ACHN (cell line): ENCODE results near the gene MXRA7.

Source experiments
- DNase-seq: peaks from one replicate; pipeline ENCODE4 v3.0.0-alpha.2; 2015
- in situ Hi-C: cut with HindIII; loops from 2 replicates; pipeline ENCODE4 v1.10.0; 2017; ENCODE audit warnings: low sequenced_read_pairs, low pct_ligation_motif_present, low pct_unique_long_range_greater_than_20kb

The MXRA7 gene

DNA sequence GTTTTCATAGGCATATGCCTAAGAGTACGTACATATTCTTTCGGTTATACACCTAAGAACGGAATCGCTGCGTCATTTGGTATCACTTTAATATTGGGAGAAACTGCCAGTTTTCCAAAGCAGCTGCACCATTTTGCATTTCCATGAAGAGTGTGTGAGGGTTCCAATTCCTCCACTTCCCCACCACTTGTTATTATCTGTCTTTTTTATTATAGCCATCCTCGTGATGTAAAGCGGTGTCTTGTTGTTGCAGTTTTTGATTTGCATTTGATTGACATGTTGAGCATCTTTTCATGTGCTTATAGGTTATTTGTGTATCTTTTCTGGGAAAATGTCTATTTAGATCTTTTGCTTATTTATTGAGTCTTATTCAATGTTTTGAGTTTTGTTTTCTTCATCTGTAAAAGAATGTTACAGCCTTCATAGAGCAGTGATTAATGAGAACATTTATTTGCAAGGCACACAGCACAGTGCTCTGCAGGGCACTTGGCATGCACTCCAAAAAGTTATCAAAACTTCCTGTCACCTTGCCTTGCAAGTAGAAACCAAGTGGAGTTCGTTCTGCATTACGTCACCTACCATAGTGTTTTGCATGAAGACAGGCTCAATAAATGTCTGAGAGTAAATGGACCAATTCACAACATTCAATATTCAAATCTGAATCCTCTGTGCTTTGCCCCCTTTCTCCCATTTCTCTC, 40.6 kb downstream of the MXRA7 start:
- in situ Hi-C loops, result no loop called here
- DNase-seq, result no peak

DNA sequence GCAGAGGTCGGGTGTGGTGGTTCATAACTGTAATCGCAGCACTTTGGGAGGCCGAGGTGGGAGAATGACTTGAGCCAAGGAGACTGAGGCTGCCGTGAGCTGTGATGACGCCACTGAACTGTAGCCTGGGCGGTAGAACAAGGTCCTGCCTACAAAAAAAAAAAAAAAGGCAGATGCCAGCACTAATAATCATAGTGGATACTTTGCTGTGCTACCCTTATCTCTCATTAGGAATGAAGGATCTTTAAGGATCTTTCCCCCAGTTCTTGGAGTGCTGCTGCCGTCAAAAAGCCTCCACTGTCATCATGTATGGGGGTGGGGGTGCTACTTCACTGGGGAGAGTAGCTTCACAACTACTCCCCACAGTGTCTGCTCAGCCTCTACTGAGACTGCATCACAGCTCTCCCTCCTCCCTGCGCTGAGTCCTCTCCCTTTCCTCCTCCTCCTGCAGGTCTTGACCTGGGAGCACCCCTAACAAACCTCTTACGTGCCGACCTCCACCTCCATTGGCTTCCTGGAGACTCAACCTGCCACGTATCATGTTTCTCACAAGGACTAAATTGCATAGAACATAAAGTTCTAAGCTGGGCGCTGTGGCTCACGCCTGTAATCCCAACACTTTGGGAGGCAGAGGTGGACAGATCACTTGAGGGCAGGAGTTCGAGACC, 42.8 kb downstream of the MXRA7 start:
- DNase-seq, result no peak
- in situ Hi-C loops, result no loop called here

DNA sequence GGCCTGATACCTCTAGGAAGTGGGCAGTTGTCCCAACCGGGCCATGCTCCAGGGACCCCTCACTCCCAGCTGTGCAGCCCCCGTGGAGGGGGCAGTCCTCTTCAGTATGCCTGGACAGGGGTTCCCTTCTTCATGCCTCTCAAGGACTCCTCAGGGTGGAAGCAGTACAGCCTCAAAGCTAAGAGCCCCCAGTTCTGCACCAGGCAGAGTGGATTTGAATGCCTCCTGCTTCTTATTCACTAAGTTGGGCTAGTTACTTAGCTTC, 43.3 kb downstream of the MXRA7 start:
- DNase-seq, result no peak
- in situ Hi-C loops, result no loop called here

DNA sequence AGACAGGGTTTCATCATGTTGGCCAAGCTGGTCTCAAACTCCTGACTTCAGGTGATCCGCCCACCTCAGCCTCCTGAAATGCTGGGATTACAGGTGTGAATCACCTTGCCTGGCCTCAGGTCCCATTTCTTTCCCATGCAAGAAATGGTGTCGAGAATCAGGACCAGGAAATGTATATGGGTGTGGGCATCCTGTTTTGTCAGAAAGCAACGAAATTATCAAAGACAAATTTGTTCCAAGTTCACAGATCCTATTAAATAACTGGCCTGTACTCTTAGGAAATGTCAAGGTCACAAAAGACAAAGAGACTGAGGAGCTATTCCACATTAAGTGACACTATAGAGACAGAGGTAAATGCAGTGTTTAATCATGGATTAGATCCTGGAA, 50.1 kb downstream of the MXRA7 start:
- in situ Hi-C loops, result no loop called here
- DNase-seq, result no peak

DNA sequence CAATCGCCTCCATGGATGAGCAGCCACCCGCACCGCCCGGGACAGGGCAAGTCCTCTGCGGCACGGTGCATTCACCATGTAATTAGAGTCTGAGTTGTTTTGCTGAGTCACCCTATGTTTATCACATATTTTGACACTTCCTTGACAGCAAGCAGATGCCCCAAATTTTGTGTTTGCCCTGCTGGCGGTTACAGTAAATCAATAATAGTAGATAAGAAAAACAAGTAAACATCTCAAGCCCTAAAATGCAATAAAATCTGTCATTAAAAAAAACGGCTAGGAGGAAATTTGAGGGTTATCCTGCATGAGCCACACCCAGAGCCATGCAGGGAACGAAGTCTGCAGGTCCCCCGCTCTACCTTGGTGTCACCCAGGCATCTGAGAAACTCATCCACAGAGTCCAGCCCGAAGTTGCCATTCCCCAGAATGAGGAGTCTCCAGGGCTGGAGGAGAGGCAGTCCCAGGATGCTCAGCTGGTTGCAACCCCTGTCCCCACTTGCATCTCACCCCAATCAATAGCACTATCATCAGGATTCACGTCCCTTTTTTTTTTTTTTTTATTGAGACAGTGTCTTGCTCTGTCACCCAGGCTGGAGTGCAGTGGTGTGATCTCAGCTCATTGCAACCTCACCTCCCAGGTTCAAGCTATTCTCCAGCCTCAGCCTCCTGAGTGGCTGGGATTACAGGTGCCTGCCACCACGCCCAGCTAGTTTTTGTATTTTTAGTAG, 50.7 kb downstream of the MXRA7 start:
- in situ Hi-C loops, result no loop called here
- DNase-seq, result peak; percentile 64

DNA sequence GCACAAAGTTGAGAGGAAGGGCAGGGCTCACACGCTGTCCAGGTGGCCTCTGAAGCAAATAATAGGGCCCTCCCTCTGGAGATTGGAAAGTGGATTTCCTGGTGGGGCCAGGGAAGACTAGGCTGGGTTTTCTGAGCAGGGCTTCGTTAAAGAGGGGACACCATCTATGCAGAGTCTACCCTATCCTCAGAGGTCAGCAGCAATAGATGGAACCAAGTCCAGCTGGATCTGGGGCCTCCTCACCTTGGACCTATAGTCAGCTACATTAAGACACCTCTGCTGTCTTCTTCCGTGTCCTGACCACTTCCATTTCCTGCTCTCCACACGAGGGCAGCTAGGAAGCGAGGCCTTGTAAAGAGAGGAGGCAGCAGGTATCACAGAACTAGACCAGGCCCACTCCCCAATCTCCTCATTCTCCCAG, 52.5 kb downstream of the MXRA7 start:
- in situ Hi-C loops, result no loop called here
- DNase-seq, result no peak

DNA sequence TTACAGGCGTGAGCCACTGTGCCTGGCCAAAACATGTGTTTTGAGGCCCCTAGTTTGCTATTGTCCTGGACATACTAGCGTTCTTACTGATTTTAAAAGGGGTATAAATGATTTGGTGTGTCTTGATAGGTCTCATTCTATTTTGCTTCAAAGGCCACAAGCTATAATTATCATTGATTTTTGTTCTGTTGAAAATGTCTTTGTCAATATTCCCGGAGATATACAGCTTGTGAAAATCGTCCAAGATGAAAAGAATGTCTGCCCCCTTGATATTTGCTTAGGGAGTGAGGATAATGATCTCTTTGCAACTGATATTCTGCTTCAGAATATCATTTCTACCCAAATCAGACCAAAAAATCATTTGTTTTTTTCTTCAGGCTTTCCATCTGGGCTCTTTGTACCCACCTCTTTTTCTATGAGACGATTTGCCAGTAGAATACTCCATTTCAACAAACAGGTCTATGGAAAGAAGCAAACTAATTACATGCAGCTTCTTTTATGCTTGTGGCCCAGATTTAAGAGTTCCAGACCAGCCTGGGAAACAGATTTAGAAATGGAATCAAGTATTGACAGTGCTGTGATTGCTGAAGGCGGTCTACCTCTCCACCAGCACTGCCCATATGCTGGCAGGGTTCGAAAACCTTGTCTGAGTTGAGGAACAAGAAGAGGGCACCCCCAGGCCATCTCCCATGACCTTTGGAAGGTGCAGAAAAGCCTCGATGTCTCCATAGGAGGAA, 53.1 kb downstream of the MXRA7 start:
- DNase-seq, result no peak
- in situ Hi-C loops, result no loop called here

DNA sequence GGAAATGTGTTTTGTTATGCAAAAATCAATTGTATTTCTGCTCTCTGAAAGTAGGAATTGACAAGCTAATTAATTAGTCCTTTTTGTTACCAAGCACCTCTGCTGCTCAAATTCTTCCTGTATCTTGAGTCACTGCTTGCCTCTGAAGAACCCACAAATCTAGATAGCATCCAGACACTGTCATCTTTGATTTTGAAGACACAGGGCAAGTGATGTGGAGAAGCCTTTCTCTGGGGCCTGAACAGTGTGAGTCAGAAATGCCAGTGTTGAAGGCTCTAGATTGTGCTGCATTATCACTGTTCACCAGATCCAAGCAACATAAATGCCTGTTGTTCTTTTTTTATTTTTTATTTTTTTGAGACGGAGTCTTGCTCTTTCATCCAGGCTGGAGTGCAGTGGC, 56.4 kb downstream of the MXRA7 start:
- no peak for DNase-seq
- in situ Hi-C loops, result no loop called here

DNA sequence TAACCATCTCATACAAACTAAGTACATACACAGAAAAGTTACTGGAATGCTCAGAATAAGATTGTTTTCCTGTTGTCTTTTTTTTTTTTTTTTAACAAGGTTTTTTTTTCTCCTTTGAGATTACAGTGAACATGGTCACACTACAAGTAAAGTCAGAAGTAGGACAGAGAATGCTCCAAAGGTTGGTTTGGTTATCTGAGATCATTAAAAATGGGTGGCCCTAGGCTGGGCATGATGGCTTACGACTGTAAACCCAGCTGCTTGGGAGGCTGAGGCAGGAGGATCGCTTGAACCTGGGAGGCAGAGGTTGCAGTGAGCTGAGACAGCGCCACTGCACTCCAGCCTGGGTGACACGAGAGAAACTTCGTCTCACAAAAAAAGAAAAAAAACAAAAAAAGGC, 60.3 kb downstream of the MXRA7 start:
- no peak for DNase-seq
- in situ Hi-C loops, result no loop called here

DNA sequence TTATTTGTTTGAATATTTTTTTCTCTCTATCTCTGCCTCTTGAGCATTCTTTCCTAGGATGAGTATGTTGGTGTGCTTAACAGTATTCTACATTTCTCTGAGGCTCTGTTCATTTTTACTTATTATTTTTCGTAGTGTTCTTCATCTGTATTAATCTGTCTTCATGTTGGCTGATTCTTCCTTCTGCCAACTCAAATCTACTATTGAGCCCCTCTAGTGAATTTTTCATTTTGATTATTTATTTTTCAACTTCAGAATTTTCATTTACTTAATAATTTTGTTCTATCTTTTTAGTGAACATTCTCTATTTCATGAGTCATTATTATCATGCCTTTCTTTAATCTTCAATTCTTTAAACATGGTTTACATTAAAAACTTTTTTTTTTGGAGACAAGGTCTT, 64.1 kb downstream of the MXRA7 start:
- no peak for DNase-seq
- in situ Hi-C loops, result loop anchor here (10.0 kb wide), 1 partner anchor 72 kb away; no protein-coding TSS in a partner anchor

DNA sequence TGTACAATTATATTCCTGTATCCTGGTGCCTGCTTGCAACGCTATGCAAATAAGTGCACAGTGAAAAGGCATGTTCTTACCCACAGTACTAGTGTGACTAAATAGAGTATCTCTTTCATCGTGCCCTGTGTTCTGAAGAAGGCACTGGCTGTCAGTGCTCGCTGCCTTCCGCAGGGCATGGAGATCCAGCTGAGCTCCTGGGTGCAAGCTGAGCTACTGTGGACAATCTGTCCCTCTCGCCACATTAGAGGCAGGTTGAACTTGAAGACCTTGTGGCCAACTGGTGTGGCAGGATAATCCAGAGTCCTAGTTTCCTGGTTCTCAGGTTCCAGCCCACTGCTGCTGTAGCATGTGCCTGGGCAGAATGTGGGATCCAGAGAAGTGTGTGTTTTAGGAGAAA, 65.3 kb downstream of the MXRA7 start:
- no peak for DNase-seq
- in situ Hi-C loops, result loop anchor here (10.0 kb wide), 1 partner anchor 71 kb away; no protein-coding TSS in a partner anchor

DNA sequence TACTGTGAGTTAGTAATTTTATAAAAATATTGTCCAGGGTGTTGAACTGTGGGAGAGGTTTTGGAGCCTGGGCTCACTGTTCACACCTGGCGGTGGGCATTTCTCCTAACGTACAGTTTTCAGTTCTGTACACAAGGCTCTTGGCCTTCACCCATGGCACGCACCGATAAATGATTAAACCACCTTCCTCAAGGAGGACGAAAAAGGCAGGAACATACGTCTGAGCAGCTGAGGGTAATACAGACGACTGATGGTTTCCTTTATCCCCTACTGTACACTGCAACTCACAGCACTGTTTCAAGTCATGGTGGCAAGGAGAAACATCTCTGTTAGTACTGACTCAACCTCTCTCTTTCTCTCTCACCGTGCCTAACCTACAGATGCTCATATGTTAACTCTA, 65.8 kb downstream of the MXRA7 start:
- peak; percentile 39 for DNase-seq
- in situ Hi-C loops, result loop anchor here (10.0 kb wide), 1 partner anchor 70 kb away; no protein-coding TSS in a partner anchor

DNA sequence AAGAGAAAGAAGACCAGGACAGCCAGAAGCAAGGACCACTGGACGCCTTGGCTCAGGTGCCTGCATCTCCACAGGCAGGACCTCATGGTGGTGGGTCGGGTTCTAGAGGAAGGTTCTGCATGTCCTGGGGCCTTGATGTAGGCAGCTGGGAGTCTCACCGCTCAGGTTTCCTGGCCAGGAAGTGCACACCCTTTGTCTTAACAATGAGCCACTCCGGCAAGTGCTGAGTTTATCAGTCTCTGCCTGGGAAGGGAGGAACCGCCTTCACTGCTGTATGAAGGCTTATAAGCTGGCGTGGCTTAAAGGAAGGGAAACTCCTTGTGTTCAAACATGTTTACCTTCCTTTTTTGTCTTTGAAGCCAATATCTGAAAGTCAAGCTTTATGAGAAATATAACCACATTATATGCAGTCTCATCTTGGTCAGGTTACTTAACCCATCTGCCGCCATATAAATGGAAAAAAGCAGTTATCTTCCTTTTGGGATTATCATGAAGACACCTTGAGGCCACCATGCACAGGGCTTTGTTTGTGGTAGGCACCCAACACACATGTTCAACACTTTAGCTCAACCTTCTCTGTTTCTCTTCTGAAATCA, 67.1 kb downstream of the MXRA7 start, which contains the start of gene ST6GALNAC1:
Gene ST6GALNAC1, minus strand, starts transcription at position 205 of the 596 bp plus-strand sequence. Its CDS starts 119 bp downstream, at position 86.
- DNase-seq, result no peak
- in situ Hi-C loops, result loop anchor here (10.0 kb wide), 1 partner anchor 69 kb away; no protein-coding TSS in a partner anchor

DNA sequence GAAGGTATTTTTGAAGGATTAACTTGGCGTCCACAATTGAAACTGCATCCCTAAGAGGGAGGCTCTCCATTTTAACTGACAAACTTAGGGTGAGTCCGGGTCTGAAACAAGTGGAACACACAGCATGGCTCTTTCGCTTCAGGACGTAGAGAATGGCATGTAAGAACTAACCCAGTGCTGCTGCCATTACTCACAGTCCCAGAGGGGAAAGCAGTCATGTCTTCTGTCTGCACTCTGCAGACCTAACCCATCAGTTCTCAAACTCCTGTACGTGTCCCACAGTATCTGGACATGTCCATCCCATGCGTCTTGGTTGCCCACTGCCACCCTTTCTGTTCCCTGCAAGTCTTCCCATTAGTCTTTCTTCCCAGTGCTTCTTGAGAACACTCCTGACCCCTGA, 67.8 kb downstream of the MXRA7 start:
- in situ Hi-C loops, result loop anchor here (10.0 kb wide), 1 partner anchor 68 kb away; no protein-coding TSS in a partner anchor
- DNase-seq, result no peak

DNA sequence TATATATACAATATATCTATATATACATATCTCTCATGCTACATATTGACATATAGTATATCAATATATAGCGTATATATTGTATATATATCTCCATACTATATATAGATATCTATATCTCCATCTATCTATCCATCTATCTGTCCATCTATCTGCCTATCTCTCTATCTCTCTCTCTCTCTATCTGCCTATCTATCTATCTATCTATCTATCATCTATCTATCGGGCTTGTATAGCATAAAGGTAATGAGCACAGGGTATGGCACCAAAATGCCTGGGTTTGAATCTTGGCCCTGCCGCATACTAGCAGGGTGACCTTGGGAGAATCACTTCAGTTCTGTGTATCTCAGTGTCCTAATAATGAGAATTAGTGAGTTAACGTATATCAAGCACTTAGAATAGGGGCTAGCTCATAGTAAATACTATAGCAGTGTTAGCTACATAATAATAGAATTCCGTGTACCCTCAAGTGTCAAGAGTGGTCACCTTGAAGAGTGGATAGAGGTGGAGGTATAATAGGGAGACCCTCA, 68.7 kb downstream of the MXRA7 start:
- in situ Hi-C loops, result loop anchor here (10.0 kb wide), 1 partner anchor 67 kb away; no protein-coding TSS in a partner anchor
- DNase-seq, result no peak

DNA sequence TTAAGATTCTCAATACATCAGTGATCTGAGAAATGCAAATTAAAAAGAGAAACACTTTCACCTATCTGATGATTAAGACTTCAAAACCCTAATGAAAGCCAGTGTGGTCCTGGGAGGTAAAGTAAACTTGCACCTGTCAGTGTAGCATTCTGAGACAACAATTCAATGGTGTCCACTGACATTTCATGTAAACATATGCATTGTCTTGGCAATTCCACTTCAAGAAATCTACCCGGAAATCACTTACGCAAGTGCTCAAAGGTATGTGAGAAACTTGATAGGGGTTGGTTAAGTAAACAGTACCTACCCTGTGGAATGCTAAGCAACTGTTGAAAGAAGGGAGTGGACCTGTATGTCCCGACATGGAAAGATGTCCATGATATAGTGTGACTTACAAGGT, 69.3 kb downstream of the MXRA7 start:
- no peak for DNase-seq
- in situ Hi-C loops, result loop anchor here (10.0 kb wide), 1 partner anchor 67 kb away; no protein-coding TSS in a partner anchor

DNA sequence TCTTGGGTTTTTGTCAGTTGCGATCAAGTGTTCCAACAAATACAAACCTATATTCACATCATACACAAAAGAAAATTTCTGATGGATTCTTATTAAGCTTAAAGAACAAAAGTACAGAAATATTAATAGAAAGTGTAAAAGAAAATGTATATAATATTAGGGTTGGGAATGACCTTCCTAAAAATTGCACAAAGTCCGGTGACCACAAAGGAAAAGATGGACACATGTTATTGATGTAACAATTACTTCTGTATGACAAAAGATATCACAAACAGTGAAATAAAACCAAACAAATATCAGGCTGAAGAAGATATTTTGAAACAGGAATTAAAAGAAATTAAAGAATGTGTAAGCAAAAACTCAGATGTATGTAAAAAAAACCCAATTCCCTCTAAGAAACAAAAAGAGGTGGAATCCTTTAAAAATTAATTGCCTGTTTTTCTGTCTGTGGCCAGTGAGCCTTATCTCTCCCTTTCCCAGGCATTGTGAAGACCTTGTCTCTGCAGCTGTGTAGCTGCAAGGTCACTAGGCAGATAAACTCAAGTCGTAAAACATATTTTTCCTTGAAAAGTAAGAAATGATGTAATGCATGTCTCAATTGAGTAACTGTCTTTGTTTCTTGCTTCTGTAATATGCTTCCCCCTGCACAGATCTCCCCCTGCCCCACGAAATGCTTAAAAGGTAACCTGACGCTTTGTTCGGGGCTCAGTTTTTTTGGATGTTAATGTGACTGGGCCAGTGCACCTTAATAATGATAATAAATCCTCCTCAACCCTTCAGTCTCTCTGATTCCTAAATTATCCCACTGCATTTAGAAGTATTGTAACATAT, 70.0 kb downstream of the MXRA7 start:
- in situ Hi-C loops, result loop anchor here (10.0 kb wide), 1 partner anchor 66 kb away; no protein-coding TSS in a partner anchor
- no peak for DNase-seq
